DOHH2 (cell line): ENCODE data around the gene MCAT.

Experiments
- CTCF ChIP-seq: fragments of 200-600 bp; sonication (generic); IDR thresholded peaks from one replicate; pipeline ENCODE4 v1.5.1; 2014; ENCODE audit warnings: antibody characterized with exemption, mild to moderate bottlenecking, low read depth, low read length; ENCODE audit not compliant: poor library complexity, severe bottlenecking
- EZH2phosphoT487 ChIP-seq: fragments of 200-600 bp; sonication (generic); IDR thresholded peaks from 2 replicates; pipeline ENCODE4 v1.6.1; 2017; ENCODE audit warnings: borderline replicate concordance, mild to moderate bottlenecking, antibody characterized with exemption, low read length, moderate library complexity, mixed read lengths

GRCh38 chr22:43180670-43181069, 37.5 kb upstream of the MCAT start:
- TF ChIP-seq CTCF, result no peak
- no peak for TF ChIP-seq EZH2phosphoT487
